ENCODE measurements around the gene ST8SIA4. TPM values are rescaled to one million over a fixed set of nuclear protein-coding genes. Genes with fewer than 3 reads are reported as not detected.

Gene ST8SIA4
- total RNA-seq, 1 experiment from 2014 or later, result 0.47 TPM

GRCh38 chr5:100860407-100860806 lies 42.7 kb downstream of the ST8SIA4 start:
- TF ChIP-seq CTCF (conservative IDR thresholded peaks at IDR 0.05; ENCODE audit: low read depth, low read length) (no peak), EZH2 (IDR thresholded peaks at IDR 0.05; ENCODE audit: borderline replicate concordance, low read depth, low read length, poor library complexity, severe bottlenecking) (no peak)
- ChIA-PET POLR2A (ENCODE audit: low non-redundant PET) (no interaction called here), CTCF (no interaction called here)
- no peak overlapping the region for H3K27ac ChIP-seq (ENCODE audit: low read depth, low read length, poor library complexity, severe bottlenecking)
- no peak for DNase-seq (ENCODE audit: low spot score)
- H3K36me3 ChIP-seq (ENCODE audit: insufficient read depth, low read length, poor library complexity, severe bottlenecking), result no peaks in the 10 kb centered on the region
- H3K4me3 ChIP-seq (ENCODE audit: low read depth, low read length, poor library complexity, severe bottlenecking), result no peak overlapping the region
- H3K9me3 ChIP-seq (ENCODE audit: low read depth, low read length, poor library complexity, severe bottlenecking), result no peaks in the 10 kb centered on the region
- no peaks in the 10 kb centered on the region for H3K27me3 ChIP-seq (replicated peaks; ENCODE audit: insufficient read depth, low read depth, low read length, poor library complexity)
- H3K4me1 ChIP-seq (ENCODE audit: insufficient read depth, low read length, poor library complexity, severe bottlenecking), result no peaks in the 10 kb centered on the region
- no TSS peak for BruUV-seq (replicated peaks)
- intact Hi-C loops (cut with micrococcal nuclease; ENCODE audit: unreplicated experiment), result no loop called here

GRCh38 chr5:100858987-100859545 lies 44.0 kb downstream of the ST8SIA4 start:
- H3K4me3 ChIP-seq (ENCODE audit: low read depth, low read length, poor library complexity, severe bottlenecking), result no peak overlapping the region
- DNase-seq (ENCODE audit: low spot score), result no peak
- H3K9me3 ChIP-seq (ENCODE audit: low read depth, low read length, poor library complexity, severe bottlenecking), result no peaks in the 10 kb centered on the region
- no peak overlapping the region for H3K27ac ChIP-seq (ENCODE audit: low read depth, low read length, poor library complexity, severe bottlenecking)
- no peaks in the 10 kb centered on the region for H3K27me3 ChIP-seq (replicated peaks; ENCODE audit: insufficient read depth, low read depth, low read length, poor library complexity)
- peaks cover 5% of the 10 kb centered on the region for H3K4me1 ChIP-seq (ENCODE audit: insufficient read depth, low read length, poor library complexity, severe bottlenecking)
- TF ChIP-seq EZH2 (IDR thresholded peaks at IDR 0.05; ENCODE audit: borderline replicate concordance, low read depth, low read length, poor library complexity, severe bottlenecking), result no peak
- no peak for TF ChIP-seq CTCF (conservative IDR thresholded peaks at IDR 0.05; ENCODE audit: low read depth, low read length)
- CTCF ChIA-PET, result no interaction called here
- no peaks in the 10 kb centered on the region for H3K36me3 ChIP-seq (ENCODE audit: insufficient read depth, low read length, poor library complexity, severe bottlenecking)
- intact Hi-C loops (cut with micrococcal nuclease; ENCODE audit: unreplicated experiment), result no loop called here
- POLR2A ChIA-PET (ENCODE audit: low non-redundant PET), result no interaction called here
- no TSS peak for BruUV-seq (replicated peaks)

- DNase-seq (ENCODE audit: low spot score), result peak; percentile 13
- Histone ChIP-seq H3K27me3 (replicated peaks; ENCODE audit: insufficient read depth, low read depth, low read length, poor library complexity) (no peaks in the 10 kb centered on the region), H3K4me1 (ENCODE audit: insufficient read depth, low read length, poor library complexity, severe bottlenecking) (peaks cover 5% of the 10 kb centered on the region), H3K9me3 (ENCODE audit: low read depth, low read length, poor library complexity, severe bottlenecking) (no peaks in the 10 kb centered on the region), H3K4me3 (ENCODE audit: low read depth, low read length, poor library complexity, severe bottlenecking) (no peak overlapping the region), H3K27ac (ENCODE audit: low read depth, low read length, poor library complexity, severe bottlenecking) (no peak overlapping the region), H3K36me3 (ENCODE audit: insufficient read depth, low read length, poor library complexity, severe bottlenecking) (no peaks in the 10 kb centered on the region)
- intact Hi-C loops (cut with micrococcal nuclease; ENCODE audit: unreplicated experiment), result no loop called here
- TF ChIP-seq CTCF (conservative IDR thresholded peaks at IDR 0.05; ENCODE audit: low read depth, low read length) (no peak), EZH2 (IDR thresholded peaks at IDR 0.05; ENCODE audit: borderline replicate concordance, low read depth, low read length, poor library complexity, severe bottlenecking) (no peak)
- CTCF ChIA-PET, result no interaction called here
- BruUV-seq (replicated peaks), result no TSS peak
- POLR2A ChIA-PET (ENCODE audit: low non-redundant PET), result no interaction called here
Observed at GRCh38 chr5:100856462-100856861, 46.6 kb downstream of the ST8SIA4 start.

All from A673 (cell line).